Activated CD8-positive, alpha-beta T cell treated with anti-CD3 and anti-CD28 coated beads for 36 hours (primary cell): ENCODE measurements around the gene TEX29. TPM values are rescaled to one million over a fixed set of nuclear protein-coding genes. Genes with fewer than 3 reads are reported as not detected.

Experiments used
- ATAC-seq: fragments of 200-7000 bp; cut with Tn5 transposase; one replicate; pipeline ENCODE4 v1.10.0; 2021; ENCODE audit warnings: mild to moderate bottlenecking, moderate library complexity
- CTCF ChIA-PET: fragments of 350-600 bp; sonication (Branson Sonifier 250); formaldehyde crosslinking; loops from one replicate; lab custom pipeline; 2021; ENCODE audit warnings: antibody characterized with exemption; lab: Charles Lee
- POLR2A ChIA-PET: fragments of 350-600 bp; sonication (Branson Sonifier 250); formaldehyde crosslinking; loops from one replicate; lab custom pipeline; 2021; ENCODE audit warnings: antibody characterized with exemption; lab: Charles Lee
- DNase-seq: peaks from one replicate; pipeline ENCODE4 v3.0.0-alpha.2; 2020
- H3K27ac Mint-ChIP-seq: one replicate; pipeline ENCODE4 v1.8.0; 2021; ENCODE audit warnings: mild to moderate bottlenecking, mixed read lengths
- H3K27me3 Mint-ChIP-seq: one replicate; pipeline ENCODE4 v1.8.0; 2021; ENCODE audit warnings: mixed read lengths
- H3K36me3 Mint-ChIP-seq: one replicate; pipeline ENCODE4 v1.8.0; 2021; ENCODE audit warnings: low read depth, mixed read lengths
- H3K4me1 Mint-ChIP-seq: one replicate; pipeline ENCODE4 v1.8.0; 2021; ENCODE audit warnings: low read depth, mixed read lengths
- H3K4me3 Mint-ChIP-seq: one replicate; pipeline ENCODE4 v1.8.0; 2021; ENCODE audit warnings: mild to moderate bottlenecking, moderate library complexity, mixed read lengths
- H3K9me3 Mint-ChIP-seq: one replicate; pipeline ENCODE4 v1.8.0; 2021; ENCODE audit warnings: mixed read lengths
- intact Hi-C: fragments of 100-400 bp; cut with micrococcal nuclease; formaldehyde crosslinking; loops from one replicate; pipeline ENCODE4 v1.10.0; 2022
- total RNA-seq, 2 experiments: library from RNA; stranded (reverse); gene quantifications; one replicate each; pipeline ENCODE4 v1.2.3, GENCODE V29; 2021
- TF ChIP-seq, protein P1 (sequence below): fragments of 200-600 bp; IDR thresholded peaks from one replicate; pipeline ENCODE4 v1.8.0; 2022; ENCODE audit warnings: antibody characterized with exemption, mild to moderate bottlenecking

The TEX29 gene
- total RNA-seq = under 1 TPM; 0.50 to 0.67 TPM

DNA sequence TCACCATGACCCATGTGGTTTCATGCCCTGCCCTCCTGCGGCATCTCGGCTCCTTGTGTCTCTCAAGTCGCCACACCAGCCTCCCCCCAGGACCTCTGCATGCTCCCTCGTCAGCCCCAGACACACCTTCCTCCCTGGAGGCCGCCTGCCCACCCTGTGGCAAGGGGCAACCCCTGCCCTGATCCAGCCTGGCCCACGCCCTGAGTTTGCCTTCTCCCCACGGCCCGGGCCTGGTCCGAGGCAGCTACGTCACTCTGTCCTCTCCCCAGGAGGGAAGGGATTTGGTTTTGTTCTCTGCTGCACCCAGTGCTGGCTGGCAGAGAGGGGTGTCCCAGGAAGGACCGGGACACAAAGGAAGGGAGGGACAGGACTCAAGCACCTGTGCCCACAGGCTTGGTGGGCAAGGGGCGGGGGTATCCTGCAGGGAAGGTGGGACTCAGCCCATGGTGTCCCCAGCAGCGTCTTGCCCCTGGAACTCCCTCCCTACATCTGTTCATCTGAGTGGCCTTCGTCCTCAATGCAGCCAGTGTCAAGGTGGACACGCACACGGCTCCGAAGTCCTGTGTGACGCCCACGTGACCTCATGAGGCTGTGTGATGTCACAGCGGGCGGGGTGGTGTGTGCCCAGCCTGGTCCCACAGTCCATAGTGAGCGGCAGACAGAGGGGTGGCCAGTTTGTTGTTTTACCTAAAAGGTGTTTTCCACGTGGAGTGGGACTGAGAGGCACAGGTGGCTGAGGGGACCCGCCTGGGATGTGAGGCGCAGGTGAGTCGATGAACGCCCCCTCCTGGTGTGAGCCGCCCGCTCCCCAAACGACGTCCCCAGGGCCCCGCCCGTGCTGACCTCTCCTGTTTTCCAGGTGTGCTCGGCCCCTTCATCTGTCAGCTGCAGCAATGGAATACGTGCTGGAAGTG is at the start of gene TEX29:
TSS of gene TEX29 (plus strand) at position 645 of the 914 bp plus-strand sequence. CDS start at position 894, 249 bp downstream.
- H3K27me3 Mint-ChIP-seq = no peaks in the 10 kb centered on the region
- H3K4me3 Mint-ChIP-seq = no peak within 1 kb of the TSS
- H3K27ac Mint-ChIP-seq = no peak within 1 kb of the TSS
- POLR2A ChIA-PET = no interaction called here
- H3K36me3 Mint-ChIP-seq = peaks cover 3% of the 10 kb centered on the region
- H3K9me3 Mint-ChIP-seq = no peaks in the 10 kb centered on the region
- H3K4me1 Mint-ChIP-seq = peaks cover 10% of the 10 kb centered on the region
- CTCF ChIA-PET = no interaction called here
- ATAC-seq (no peak), DNase-seq (no peak)
- intact Hi-C loops = no loop called here
- TF ChIP-seq, protein P1, sequence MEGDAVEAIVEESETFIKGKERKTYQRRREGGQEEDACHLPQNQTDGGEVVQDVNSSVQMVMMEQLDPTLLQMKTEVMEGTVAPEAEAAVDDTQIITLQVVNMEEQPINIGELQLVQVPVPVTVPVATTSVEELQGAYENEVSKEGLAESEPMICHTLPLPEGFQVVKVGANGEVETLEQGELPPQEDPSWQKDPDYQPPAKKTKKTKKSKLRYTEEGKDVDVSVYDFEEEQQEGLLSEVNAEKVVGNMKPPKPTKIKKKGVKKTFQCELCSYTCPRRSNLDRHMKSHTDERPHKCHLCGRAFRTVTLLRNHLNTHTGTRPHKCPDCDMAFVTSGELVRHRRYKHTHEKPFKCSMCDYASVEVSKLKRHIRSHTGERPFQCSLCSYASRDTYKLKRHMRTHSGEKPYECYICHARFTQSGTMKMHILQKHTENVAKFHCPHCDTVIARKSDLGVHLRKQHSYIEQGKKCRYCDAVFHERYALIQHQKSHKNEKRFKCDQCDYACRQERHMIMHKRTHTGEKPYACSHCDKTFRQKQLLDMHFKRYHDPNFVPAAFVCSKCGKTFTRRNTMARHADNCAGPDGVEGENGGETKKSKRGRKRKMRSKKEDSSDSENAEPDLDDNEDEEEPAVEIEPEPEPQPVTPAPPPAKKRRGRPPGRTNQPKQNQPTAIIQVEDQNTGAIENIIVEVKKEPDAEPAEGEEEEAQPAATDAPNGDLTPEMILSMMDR = no peak

DNA sequence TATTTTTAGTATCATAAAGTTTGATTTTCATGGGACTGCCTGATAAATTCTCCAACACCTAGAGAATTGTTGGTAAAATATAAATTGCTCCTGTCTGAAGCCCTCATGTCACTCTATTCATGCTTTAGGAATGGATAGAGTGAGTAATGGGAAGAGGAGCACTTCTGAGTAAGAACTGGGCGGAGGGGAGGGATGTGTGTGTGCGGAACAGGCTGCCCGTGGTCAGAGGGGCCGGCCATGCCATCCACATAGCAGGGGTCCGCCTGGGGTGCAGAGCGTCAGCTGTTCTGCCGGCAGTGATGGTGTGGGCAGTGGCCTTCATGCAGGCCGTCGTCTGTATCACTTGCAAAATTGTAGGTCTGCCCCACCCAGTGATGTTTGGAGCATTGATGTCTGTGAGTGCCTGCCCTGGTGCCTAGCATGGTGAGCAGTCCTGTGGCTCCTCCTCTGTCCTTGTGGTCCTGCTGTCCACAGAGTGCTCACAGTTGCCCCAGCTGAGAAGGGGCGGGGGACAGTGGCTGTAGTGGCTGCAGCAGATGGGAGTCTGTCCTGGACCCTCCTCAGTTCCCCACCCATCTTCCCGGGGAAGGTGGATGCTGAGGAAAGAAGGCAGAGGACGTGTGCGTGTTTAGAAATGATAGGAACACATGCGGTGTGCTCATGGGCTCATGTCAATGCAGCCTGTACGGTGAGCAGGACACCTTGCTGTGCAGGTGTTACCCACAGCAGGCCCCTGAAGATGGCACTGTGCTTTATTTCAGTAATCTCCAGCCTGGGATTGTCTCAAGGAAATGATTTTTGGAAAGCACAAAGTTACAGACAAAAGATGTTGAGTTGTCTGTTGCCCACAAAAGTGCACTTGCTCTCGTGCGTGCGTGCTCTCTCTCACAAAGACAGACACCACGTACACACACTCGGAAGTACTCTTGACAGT is 49.4 kb upstream of the TEX29 start:
- ATAC-seq (no peak), DNase-seq (no peak)
- H3K27ac Mint-ChIP-seq = no peak overlapping the region
- TF ChIP-seq, protein P1 = no peak
- H3K9me3 Mint-ChIP-seq = no peaks in the 10 kb centered on the region
- CTCF ChIA-PET = no interaction called here
- intact Hi-C loops = no loop called here
- H3K4me1 Mint-ChIP-seq = peaks cover 16% of the 10 kb centered on the region
- POLR2A ChIA-PET = no interaction called here
- peaks cover 25% of the 10 kb centered on the region for H3K36me3 Mint-ChIP-seq
- no peak overlapping the region for H3K4me3 Mint-ChIP-seq
- no peaks in the 10 kb centered on the region for H3K27me3 Mint-ChIP-seq

GRCh38 chr13:111272117-111272516 is 48.3 kb upstream of the TEX29 start:
- Mint-ChIP-seq H3K9me3 (no peaks in the 10 kb centered on the region), H3K27me3 (no peaks in the 10 kb centered on the region), H3K36me3 (peaks cover 23% of the 10 kb centered on the region), H3K4me3 (no peak overlapping the region), H3K4me1 (peaks cover 23% of the 10 kb centered on the region), H3K27ac (no peak overlapping the region)
- POLR2A ChIA-PET = no interaction called here
- DNase-seq (no peak), ATAC-seq (no peak)
- TF ChIP-seq, protein P1 = no peak
- CTCF ChIA-PET = no interaction called here
- intact Hi-C loops = no loop called here

DNA sequence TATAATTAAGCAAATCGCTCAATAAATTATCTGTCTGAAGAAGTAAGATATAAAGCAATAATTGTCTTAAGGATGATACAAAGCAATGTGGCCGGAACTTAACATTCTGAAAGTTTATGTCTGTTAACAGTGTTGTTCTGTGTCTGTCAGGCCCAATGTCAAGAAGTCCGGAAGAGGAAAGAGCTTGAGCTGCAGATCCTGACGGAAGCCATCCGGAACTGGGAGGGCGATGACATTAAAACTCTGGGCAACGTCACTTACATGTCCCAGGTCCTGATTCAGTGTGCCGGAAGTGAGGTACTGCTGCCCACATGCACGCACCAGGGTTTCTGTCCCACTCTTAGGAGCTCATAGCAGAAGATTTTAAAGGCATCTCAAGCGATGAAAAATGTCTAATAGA is 45.1 kb upstream of the TEX29 start:
- ChIA-PET POLR2A (interaction anchor here (0.7 kb wide), 1 partner anchor 426 kb away, joined by 3 read pairs; no protein-coding TSS in a partner anchor), CTCF (no interaction called here)
- Mint-ChIP-seq H3K27me3 (no peaks in the 10 kb centered on the region), H3K9me3 (no peaks in the 10 kb centered on the region), H3K4me3 (no peak overlapping the region), H3K27ac (peak overlapping the region; percentile 7), H3K4me1 (peaks cover 20% of the 10 kb centered on the region), H3K36me3 (peaks cover 29% of the 10 kb centered on the region)
- TF ChIP-seq, protein P1 = no peak
- no peak for DNase-seq
- intact Hi-C loops = no loop called here
- ATAC-seq = no peak
